Gastroesophageal sphincter (tissue), 4 donors: ENCODE measurements around the gene TEKTIP1. TPM values are rescaled to one million over a fixed set of nuclear protein-coding genes. Genes with fewer than 3 reads are reported as not detected.

ENCODE experiments used
- ATAC-seq: fragments of 150-250 bp; one replicate; pipeline ENCODE4 v1.9.1; 2016; ENCODE audit warnings: mild to moderate bottlenecking, moderate library complexity
- H3K27ac ChIP-seq, 4 donors: fragments of 200-600 bp; sonication (generic) in 3 of 4; 1 replicate in 3 of 4; 2 replicates in 1 of 4; pipeline ENCODE4 v1.5.1; 2016 to 2019
- H3K27me3 ChIP-seq: fragments of 200-600 bp; sonication (generic); one replicate; pipeline ENCODE4 v1.5.1; 2019
- H3K36me3 ChIP-seq, 2 donors: fragments of 200-600 bp; sonication (generic); one replicate each; pipeline ENCODE4 v1.5.1; 2019; ENCODE audit warnings: control low read depth in 1 of 2
- H3K4me1 ChIP-seq, 3 donors: fragments of 200-600 bp; sonication (generic); 1 replicate in 2 of 3; 2 replicates in 1 of 3; pipeline ENCODE4 v1.5.1; 2016 to 2019; ENCODE audit warnings: control low read depth in 2 of 3
- H3K4me3 ChIP-seq, 2 donors: fragments of 200-600 bp; sonication (generic); one replicate each; pipeline ENCODE4 v1.5.1; 2019; ENCODE audit warnings: mild to moderate bottlenecking in 1 of 2, moderate library complexity in 1 of 2
- H3K9me3 ChIP-seq, 3 donors: fragments of 200-600 bp; sonication (generic); one replicate each; pipeline ENCODE4 v1.5.1; 2017 to 2019; ENCODE audit warnings: control low read depth in 2 of 3
- CTCF ChIP-seq, 4 experiments: fragments of 200-600 bp in 2 of 4; fragments of 450-650 bp in 2 of 4; sonication (generic) in 1 of 4; IDR thresholded peaks; one replicate each; pipeline ENCODE4 v1.5.1; 2017 to 2019; ENCODE audit warnings: antibody characterized with exemption in 4 of 4, mild to moderate bottlenecking in 2 of 4, moderate library complexity in 2 of 4
- EP300 ChIP-seq: sonication (generic); formaldehyde crosslinking; IDR thresholded peaks from one replicate; pipeline ENCODE4 v1.6.1; 2017; ENCODE audit warnings: antibody characterized with exemption, mild to moderate bottlenecking
- POLR2A ChIP-seq, 2 donors: fragments of 450-650 bp; IDR thresholded peaks; one replicate each; pipeline ENCODE4 v1.6.1; 2017; ENCODE audit warnings: antibody characterized with exemption in 2 of 2, mild to moderate bottlenecking in 2 of 2, moderate library complexity in 1 of 2
- POLR2AphosphoS5 ChIP-seq: sonication (generic); formaldehyde crosslinking; IDR thresholded peaks from one replicate; pipeline ENCODE4 v1.6.1; 2017; ENCODE audit warnings: antibody characterized with exemption
- WGBS, 2 donors: methylation state at CpG; one replicate each; pipeline ENCODE4 v1.1.5; 2018; ENCODE audit warnings: low coverage in 1 of 2; 5-methylcytosine and 5-hydroxymethylcytosine counted together
- total RNA-seq, 4 donors: library from RNA; depleted of rRNA; stranded (reverse); fragments of >200 nt; gene quantifications; one replicate each; pipeline ENCODE4 v1.1.0, GENCODE V29; 2016

The TEKTIP1 gene
- total RNA-seq, 4 donors from 2014 or later = not detected

- Histone ChIP-seq H3K4me1 (peaks cover 0 to 11% (median 0%) of the 10 kb centered on the region in 3 donors), H3K27ac (no peak overlapping the region), H3K4me3 (no peak overlapping the region), H3K36me3 (peaks cover 0 to 72% of the 10 kb centered on the region in 2 donors), H3K9me3 (no peaks in the 10 kb centered on the region), H3K27me3 (no peaks in the 10 kb centered on the region)
- TF ChIP-seq EP300 = no peak
- no peak for TF ChIP-seq POLR2AphosphoS5
- no peak for TF ChIP-seq POLR2A (IDR thresholded peaks at IDR 0.05)
- TF ChIP-seq CTCF (IDR thresholded peaks at IDR 0.05) = no peak
- no peak for ATAC-seq
- no CpG with 5 or more reads among the region's 23 CpGs for WGBS, 2 donors
These were observed 7.1 kb downstream of the TEKTIP1 start for GRCh38 chr19:3546119-3546518.

GRCh38 chr19:3547301-3547731, 8.3 kb downstream of the TEKTIP1 start:
- ATAC-seq = no peak
- WGBS, 2 donors = 33% methylated on average over 2 of the region's 15 CpGs; no CpG with 5 or more reads in 1 of the 2 donors
- Histone ChIP-seq H3K36me3 (peaks cover 0 to 74% of the 10 kb centered on the region in 2 donors), H3K27me3 (no peaks in the 10 kb centered on the region), H3K9me3 (no peaks in the 10 kb centered on the region), H3K4me1 (peaks cover 0 to 11% (median 0%) of the 10 kb centered on the region in 3 donors), H3K27ac (no peak overlapping the region), H3K4me3 (no peak overlapping the region)
- TF ChIP-seq EP300 (no peak), CTCF (IDR thresholded peaks at IDR 0.05) (peak in 3 of 4 experiments; percentile 36 to 60 (median 46))

- Histone ChIP-seq H3K27me3 (no peaks in the 10 kb centered on the region), H3K27ac (no peak overlapping the region), H3K9me3 (no peaks in the 10 kb centered on the region), H3K4me3 (no peak overlapping the region), H3K36me3 (peaks cover 0 to 71% of the 10 kb centered on the region in 2 donors), H3K4me1 (peaks cover 0 to 14% (median 0%) of the 10 kb centered on the region in 3 donors)
- no peak for ATAC-seq
- WGBS, 2 donors = no CpG with 5 or more reads among the region's 36 CpGs
- TF ChIP-seq EP300 = no peak
These were observed 8.9 kb downstream of the TEKTIP1 start for GRCh38 chr19:3547767-3548282.

GRCh38 chr19:3548606-3549005, 9.6 kb downstream of the TEKTIP1 start:
- H3K36me3 ChIP-seq = peaks cover 0 to 63% of the 10 kb centered on the region in 2 donors
- no peaks in the 10 kb centered on the region for H3K27me3 ChIP-seq

GRCh38 chr19:3549816-3550215, 10.8 kb downstream of the TEKTIP1 start:
- H3K9me3 ChIP-seq = no peaks in the 10 kb centered on the region
- 85 to 87% methylated on average over 3 to 5 of the region's 10 CpGs for WGBS, 2 donors
- ATAC-seq = no peak

More at GRCh38 chr19:3548606-3549005, 9.6 kb downstream of the TEKTIP1 start:
- peaks cover 0 to 20% (median 0%) of the 10 kb centered on the region in 3 donors for H3K4me1 ChIP-seq
- no peaks in the 10 kb centered on the region for H3K9me3 ChIP-seq
- H3K27ac ChIP-seq = no peak overlapping the region
- ATAC-seq = no peak
- no peak overlapping the region for H3K4me3 ChIP-seq
- 85% methylated on average over 4 of the region's 14 CpGs; no CpG with 5 or more reads in 1 of the 2 donors for WGBS, 2 donors
- TF ChIP-seq POLR2A (IDR thresholded peaks at IDR 0.05) = no peak
- TF ChIP-seq POLR2AphosphoS5 = no peak
- no peak for TF ChIP-seq EP300
- no peak for TF ChIP-seq CTCF (IDR thresholded peaks at IDR 0.05)

More at GRCh38 chr19:3549816-3550215, 10.8 kb downstream of the TEKTIP1 start:
- Histone ChIP-seq H3K27ac (no peak overlapping the region), H3K27me3 (no peaks in the 10 kb centered on the region), H3K36me3 (peaks cover 0 to 51% of the 10 kb centered on the region in 2 donors), H3K4me1 (peaks cover 0 to 29% (median 0%) of the 10 kb centered on the region in 3 donors), H3K4me3 (no peak overlapping the region)
- no peak for TF ChIP-seq POLR2A (IDR thresholded peaks at IDR 0.05)
- no peak for TF ChIP-seq POLR2AphosphoS5
- no peak for TF ChIP-seq EP300
- TF ChIP-seq CTCF (IDR thresholded peaks at IDR 0.05) = no peak
